Rectal smooth muscle tissue (tissue), 1 donor: ENCODE measurements around the gene NTSR2.

ENCODE experiments used
- H3K27ac ChIP-seq: one replicate; pipeline ENCODE4 v1.7.0; 2013; ENCODE audit warnings: low read depth, low read length, inconsistent platforms
- H3K27me3 ChIP-seq: one replicate; pipeline ENCODE4 v1.7.0; 2013; ENCODE audit warnings: low read length; ENCODE audit not compliant: control insufficient read depth, insufficient read depth
- H3K36me3 ChIP-seq: one replicate; pipeline ENCODE4 v1.7.0; 2013; ENCODE audit warnings: low read length; ENCODE audit not compliant: control insufficient read depth, insufficient read depth
- H3K4me1 ChIP-seq: one replicate; pipeline ENCODE4 v1.7.0; 2013; ENCODE audit warnings: low read length; ENCODE audit not compliant: control insufficient read depth, insufficient read depth
- H3K4me3 ChIP-seq: one replicate; pipeline ENCODE4 v1.7.0; 2013; ENCODE audit warnings: low read length
- H3K9ac ChIP-seq: one replicate; pipeline ENCODE4 v1.7.0; 2013; ENCODE audit warnings: low read length

The NTSR2 gene

DNA sequence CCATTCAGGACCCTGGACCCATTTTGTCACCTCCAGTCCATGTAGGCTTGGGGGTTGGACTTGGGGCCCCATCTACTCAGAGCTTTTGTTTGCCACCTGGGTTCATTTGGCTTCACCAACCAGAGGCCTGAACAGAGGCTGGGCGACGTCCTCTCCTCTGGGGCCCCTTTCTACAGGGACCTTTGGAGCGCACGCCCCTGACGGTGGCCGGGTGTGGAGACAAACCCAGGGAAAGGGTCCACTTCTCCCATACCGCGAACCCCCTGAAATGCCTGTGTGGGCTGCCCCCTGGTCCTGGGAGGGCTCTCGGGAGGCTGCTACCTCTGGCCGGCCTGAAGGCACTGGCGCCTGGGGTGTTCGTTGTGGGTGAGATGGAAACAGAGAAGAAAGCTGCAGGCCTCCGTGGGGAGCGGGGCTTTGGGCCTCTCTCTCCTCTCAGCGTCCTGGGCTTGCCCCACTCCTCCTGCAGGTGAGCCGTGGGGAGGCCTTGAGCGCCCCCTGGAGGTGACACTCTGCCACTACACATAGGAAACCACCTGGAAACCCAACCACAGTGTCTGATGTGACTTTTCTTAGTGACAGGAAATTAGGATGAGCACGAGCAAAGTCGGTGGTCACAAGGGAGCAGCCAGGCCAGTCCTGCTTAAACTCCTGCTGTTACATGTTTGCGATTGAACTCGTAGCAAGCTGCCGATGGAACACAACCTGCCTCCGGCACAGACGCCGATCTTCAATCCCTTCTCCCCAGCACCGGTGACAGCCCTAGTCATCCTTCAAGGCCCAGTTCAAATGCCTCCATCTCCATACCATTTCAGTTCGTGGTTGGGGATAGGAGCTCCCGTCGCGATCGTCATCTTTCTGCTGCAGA is 12.0 kb upstream of the NTSR2 start:
- H3K27ac ChIP-seq, result no peak overlapping the region
- H3K4me1 ChIP-seq, result no peaks in the 10 kb centered on the region
- H3K27me3 ChIP-seq, result peaks cover 7% of the 10 kb centered on the region
- H3K36me3 ChIP-seq, result no peaks in the 10 kb centered on the region
- no peak overlapping the region for H3K9ac ChIP-seq
- H3K4me3 ChIP-seq, result no peak overlapping the region

- H3K4me3 ChIP-seq, result no peak overlapping the region
- H3K4me1 ChIP-seq, result no peaks in the 10 kb centered on the region
- no peak overlapping the region for H3K9ac ChIP-seq
- no peak overlapping the region for H3K27ac ChIP-seq
- H3K27me3 ChIP-seq, result peaks cover 10% of the 10 kb centered on the region
- H3K36me3 ChIP-seq, result no peaks in the 10 kb centered on the region
Measured at GRCh38 chr2:11680901-11681721, 11.1 kb upstream of the NTSR2 start.

GRCh38 chr2:11680182-11680900 is 10.3 kb upstream of the NTSR2 start:
- Histone ChIP-seq H3K27me3 (peaks cover 10% of the 10 kb centered on the region), H3K4me1 (no peaks in the 10 kb centered on the region), H3K27ac (no peak overlapping the region), H3K36me3 (no peaks in the 10 kb centered on the region), H3K9ac (no peak overlapping the region), H3K4me3 (no peak overlapping the region)

DNA sequence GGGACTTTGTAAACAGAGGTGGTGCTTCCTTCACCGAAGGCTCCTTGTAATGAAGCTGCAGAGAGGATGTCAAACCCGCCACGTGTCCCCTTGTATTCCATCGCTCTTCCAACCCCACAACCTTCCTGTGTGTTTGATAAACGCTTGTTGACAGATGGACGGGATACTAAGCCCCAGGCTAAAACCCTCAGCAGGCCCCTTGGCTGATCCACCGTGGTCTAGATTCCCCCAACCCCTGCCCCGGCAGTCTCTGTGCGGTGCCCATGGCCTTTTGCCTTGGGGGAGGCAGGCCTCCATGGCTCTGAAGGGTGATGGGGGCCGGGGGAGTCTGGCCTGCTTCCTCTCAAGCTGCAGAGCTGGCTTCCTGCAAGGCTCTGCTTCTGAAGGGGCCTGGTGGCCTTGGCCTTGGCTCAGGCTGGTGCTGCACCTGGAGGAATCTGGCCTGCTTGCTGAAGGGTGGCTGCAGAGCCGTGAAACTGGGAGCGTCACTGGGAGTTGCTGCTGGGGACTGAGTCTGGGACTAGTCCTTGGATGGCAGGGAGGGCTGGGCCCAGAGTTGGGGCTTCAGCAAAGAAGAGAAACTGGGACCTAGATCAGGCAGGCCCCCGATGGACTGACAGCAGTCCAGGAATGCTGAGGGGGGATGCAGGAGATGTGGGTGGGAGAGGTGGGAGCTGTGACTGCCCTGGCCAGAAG is 9.6 kb upstream of the NTSR2 start:
- H3K9ac ChIP-seq, result no peak overlapping the region
- H3K27me3 ChIP-seq, result peaks cover 10% of the 10 kb centered on the region
- no peak overlapping the region for H3K4me3 ChIP-seq
- no peaks in the 10 kb centered on the region for H3K36me3 ChIP-seq
- H3K27ac ChIP-seq, result no peak overlapping the region
- H3K4me1 ChIP-seq, result no peaks in the 10 kb centered on the region

GRCh38 chr2:11679016-11679415 is 9.0 kb upstream of the NTSR2 start:
- Histone ChIP-seq H3K4me1 (no peaks in the 10 kb centered on the region), H3K36me3 (no peaks in the 10 kb centered on the region), H3K27ac (no peak overlapping the region), H3K27me3 (peaks cover 10% of the 10 kb centered on the region), H3K9ac (no peak overlapping the region), H3K4me3 (no peak overlapping the region)

GRCh38 chr2:11678306-11678960 is 8.4 kb upstream of the NTSR2 start:
- H3K4me1 ChIP-seq, result no peaks in the 10 kb centered on the region
- no peak overlapping the region for H3K4me3 ChIP-seq
- no peak overlapping the region for H3K27ac ChIP-seq
- H3K27me3 ChIP-seq, result peaks cover 7% of the 10 kb centered on the region
- H3K36me3 ChIP-seq, result no peaks in the 10 kb centered on the region
- H3K9ac ChIP-seq, result no peak overlapping the region

- Histone ChIP-seq H3K9ac (no peak overlapping the region), H3K4me1 (no peaks in the 10 kb centered on the region), H3K27ac (no peak overlapping the region), H3K36me3 (no peaks in the 10 kb centered on the region), H3K27me3 (peaks cover 5% of the 10 kb centered on the region), H3K4me3 (no peak overlapping the region)
Measured at GRCh38 chr2:11677136-11678055, 7.4 kb upstream of the NTSR2 start.

DNA sequence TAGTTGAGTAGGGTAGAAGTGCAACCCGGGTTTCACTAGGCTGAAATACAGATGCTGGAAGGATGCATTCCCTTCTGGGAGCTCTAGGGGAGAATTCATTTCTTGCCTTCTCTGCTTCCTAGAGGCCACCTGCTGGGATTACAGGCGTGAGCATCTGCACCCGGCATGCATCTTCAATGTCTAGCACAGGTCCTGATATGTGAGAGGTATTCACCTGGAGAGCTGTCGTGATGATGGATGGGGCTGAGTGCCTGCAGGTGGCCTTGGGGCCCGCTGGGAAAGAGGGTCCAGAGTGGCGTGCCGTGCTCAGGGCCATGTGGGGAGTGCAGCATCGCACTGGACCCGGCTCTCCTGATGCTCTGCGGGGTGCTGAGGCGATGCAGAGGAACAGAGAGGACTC is 6.6 kb upstream of the NTSR2 start:
- H3K4me1 ChIP-seq, result no peaks in the 10 kb centered on the region
- H3K36me3 ChIP-seq, result no peaks in the 10 kb centered on the region
- no peak overlapping the region for H3K9ac ChIP-seq
- no peak overlapping the region for H3K27ac ChIP-seq
- H3K27me3 ChIP-seq, result peaks cover 5% of the 10 kb centered on the region
- no peak overlapping the region for H3K4me3 ChIP-seq

- Histone ChIP-seq H3K27me3 (peaks cover 5% of the 10 kb centered on the region), H3K9ac (no peak overlapping the region)
Measured at GRCh38 chr2:11675423-11676112, 5.6 kb upstream of the NTSR2 start.

GRCh38 chr2:11674983-11675382 is 5.0 kb upstream of the NTSR2 start:
- no peak overlapping the region for H3K9ac ChIP-seq
- H3K36me3 ChIP-seq, result no peaks in the 10 kb centered on the region
- H3K4me3 ChIP-seq, result no peak overlapping the region
- no peaks in the 10 kb centered on the region for H3K4me1 ChIP-seq
- no peak overlapping the region for H3K27ac ChIP-seq
- peaks cover 5% of the 10 kb centered on the region for H3K27me3 ChIP-seq

More at GRCh38 chr2:11675423-11676112, 5.6 kb upstream of the NTSR2 start:
- Histone ChIP-seq H3K4me3 (no peak overlapping the region), H3K36me3 (no peaks in the 10 kb centered on the region), H3K27ac (no peak overlapping the region), H3K4me1 (no peaks in the 10 kb centered on the region)
